Measurements from ENCODE around the gene SLC2A10.

SLC2A10 gene

DNA sequence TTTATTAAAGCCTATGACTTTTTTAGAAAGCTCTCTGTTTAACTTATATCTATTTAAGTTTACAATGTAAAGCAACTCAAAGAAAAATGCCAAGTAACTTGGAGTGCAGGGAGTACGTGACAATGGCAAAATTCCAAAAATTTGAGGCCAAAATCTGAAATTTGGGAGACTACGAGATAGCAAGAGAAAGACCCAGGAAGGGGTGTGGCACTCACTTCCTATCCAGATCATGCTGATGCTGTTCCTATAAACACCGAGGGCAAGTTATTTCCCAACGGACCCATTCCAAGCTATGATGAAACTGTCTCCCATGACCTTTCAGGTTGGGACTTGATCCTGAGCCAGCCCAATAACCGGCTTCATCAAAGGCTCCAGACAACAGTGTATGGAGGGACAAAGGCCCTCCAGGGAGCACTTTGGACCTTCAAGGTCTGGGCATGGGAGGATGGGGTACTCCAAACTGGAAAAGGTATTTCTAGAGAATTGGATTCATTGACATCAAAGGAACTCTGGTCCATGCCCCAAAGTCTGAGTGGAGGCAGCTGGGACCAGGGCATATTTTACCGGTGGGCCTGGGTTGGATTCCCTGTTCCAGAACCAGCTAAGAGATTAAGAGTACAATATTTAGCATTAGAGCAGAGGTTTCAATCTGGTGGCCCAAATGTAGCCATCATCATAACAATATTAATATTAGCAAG lies 42.5 kb upstream of the SLC2A10 start:
- H3K4me3 ChIP-seq (ENCODE audit: low read depth, low read length), result no peak overlapping the region
- TF ChIP-seq, protein P1, sequence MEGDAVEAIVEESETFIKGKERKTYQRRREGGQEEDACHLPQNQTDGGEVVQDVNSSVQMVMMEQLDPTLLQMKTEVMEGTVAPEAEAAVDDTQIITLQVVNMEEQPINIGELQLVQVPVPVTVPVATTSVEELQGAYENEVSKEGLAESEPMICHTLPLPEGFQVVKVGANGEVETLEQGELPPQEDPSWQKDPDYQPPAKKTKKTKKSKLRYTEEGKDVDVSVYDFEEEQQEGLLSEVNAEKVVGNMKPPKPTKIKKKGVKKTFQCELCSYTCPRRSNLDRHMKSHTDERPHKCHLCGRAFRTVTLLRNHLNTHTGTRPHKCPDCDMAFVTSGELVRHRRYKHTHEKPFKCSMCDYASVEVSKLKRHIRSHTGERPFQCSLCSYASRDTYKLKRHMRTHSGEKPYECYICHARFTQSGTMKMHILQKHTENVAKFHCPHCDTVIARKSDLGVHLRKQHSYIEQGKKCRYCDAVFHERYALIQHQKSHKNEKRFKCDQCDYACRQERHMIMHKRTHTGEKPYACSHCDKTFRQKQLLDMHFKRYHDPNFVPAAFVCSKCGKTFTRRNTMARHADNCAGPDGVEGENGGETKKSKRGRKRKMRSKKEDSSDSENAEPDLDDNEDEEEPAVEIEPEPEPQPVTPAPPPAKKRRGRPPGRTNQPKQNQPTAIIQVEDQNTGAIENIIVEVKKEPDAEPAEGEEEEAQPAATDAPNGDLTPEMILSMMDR (IDR thresholded peaks at IDR 0.05; ENCODE audit: insufficient read depth, low read depth, low read length, missing control alignments), result no peak
- DNase-seq (ENCODE audit: low read depth), result no peak

DNA sequence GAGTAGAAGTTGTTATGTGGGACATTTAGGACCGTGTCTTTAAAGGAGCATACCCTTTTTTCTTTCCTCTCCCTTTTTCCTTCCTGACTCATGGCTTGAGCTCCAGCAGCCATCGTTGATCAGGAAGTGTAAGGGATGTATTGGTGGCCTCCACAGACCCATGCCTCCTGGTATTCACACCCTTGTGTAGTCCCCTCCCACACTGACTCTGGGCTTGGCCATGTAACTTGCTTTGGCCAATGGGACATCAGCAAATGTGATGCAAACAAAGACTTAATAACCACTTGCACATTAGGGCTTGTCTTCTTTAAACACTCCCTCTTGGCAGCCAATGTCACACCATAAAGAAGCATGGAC lies 39.2 kb upstream of the SLC2A10 start:
- DNase-seq (ENCODE audit: low read depth), result no peak
- TF ChIP-seq, protein P1 (IDR thresholded peaks at IDR 0.05; ENCODE audit: insufficient read depth, low read depth, low read length, missing control alignments), result no peak
- no peak overlapping the region for H3K4me3 ChIP-seq (ENCODE audit: low read depth, low read length)

DNA sequence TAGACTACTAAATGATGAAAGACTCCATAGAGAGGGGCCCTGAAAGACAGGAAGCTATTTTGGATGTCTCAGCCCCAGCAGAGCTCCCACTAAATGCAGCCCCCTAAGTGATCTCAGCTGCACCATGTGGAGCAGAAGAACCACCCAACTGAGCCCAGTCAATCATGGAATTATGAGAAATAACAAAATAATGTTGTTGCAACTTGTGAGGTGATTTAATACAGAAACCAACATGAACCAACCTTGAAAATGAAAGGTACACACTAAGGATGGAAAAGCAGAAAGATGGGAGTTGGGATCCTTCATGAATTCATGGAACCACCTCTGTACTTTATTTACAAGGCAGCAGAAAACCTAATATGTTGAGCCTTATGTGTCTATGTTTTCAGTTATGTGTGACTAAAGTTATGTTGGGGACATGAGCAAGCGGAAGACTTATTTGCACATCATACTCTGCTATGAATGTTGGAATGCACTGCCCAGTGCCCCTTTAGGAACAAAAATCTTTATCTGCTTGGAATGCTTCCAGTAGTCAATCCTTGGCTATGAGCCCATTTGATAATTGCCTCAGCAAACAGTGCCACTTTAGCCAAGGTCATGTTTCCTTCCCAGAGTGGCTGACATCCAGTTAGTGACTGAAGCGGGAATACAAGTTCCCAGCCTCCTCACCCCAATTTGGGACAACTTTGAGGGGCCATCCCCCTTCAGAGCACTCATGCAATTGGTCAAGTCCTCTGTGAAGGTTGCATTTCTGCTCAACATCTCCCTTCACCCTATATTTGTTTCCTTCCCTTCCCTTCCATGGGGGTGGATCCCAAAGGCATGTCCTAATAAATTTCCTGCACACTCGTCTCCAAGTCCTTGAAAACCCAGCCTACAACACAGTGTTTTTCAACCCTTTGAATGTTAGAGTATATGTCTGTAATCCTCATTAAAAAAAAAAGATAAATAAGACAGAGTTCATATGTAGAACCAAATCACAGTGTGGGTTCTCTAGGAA lies 38.6 kb upstream of the SLC2A10 start:
- TF ChIP-seq, protein P1 (IDR thresholded peaks at IDR 0.05; ENCODE audit: insufficient read depth, low read depth, low read length, missing control alignments), result no peak
- H3K4me3 ChIP-seq (ENCODE audit: low read depth, low read length), result no peak overlapping the region
- no peak for DNase-seq (ENCODE audit: low read depth)

DNA sequence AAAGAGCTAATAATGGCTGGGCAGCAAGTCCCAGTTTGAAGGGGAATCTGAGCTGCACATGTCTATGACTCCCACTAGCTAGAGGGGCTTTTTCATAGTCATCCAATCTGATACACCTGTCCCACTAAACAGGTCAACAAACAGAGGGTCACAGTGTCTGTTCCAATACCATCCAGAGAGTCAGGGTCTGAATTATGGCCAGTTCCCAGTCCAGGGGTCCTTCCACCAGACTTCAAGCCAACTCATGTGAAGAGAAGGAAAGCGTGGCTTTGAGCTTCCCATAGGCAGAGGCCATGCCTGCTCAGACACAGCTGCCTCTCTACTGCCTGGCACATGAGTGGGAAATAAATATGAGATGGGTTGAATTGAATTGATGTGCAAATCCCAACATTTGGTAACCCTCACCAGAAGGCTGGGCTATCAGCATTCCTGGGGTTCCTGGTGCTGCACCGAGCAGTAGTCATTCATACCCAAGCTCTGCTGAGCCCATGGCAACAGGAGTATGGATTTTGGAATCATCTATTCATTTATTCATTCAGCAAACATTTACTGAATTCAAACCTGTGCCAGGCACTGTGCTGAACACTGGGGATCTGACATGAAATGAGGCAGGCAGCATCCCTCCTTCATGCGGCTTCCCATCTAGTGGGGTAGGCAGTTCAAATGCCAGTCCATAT lies 37.4 kb upstream of the SLC2A10 start:
- TF ChIP-seq, protein P1 (IDR thresholded peaks at IDR 0.05; ENCODE audit: insufficient read depth, low read depth, low read length, missing control alignments), result no peak
- no peak overlapping the region for H3K4me3 ChIP-seq (ENCODE audit: low read depth, low read length)
- DNase-seq (ENCODE audit: low read depth), result no peak

DNA sequence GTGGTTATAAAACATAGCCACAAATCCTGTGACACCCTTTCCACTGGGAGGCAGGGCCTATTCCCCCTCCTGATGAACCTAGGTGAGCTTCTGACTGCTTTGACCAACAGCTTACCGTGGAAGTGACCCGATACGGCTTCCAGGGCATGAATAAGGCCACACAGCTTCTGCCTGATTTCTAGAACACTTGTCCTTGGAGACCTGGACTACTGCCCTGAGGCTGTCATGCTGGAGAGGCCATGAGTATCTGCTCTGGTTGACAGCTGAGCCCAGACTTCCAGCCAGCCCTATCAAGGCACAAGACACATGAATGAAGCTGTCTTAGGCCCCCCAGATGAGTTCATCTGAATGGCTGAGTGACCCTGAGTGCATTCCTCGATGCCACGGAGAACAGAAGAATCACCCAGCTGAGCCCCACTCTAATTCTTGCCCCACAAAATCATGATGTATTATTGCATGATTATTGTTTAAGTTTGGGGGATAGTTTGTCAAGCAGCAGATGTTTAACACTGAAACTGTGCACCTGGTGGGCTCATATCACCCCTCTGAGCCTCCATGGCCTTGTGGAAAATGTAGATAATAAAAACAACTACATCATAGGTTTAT lies 36.8 kb upstream of the SLC2A10 start:
- TF ChIP-seq, protein P1 (IDR thresholded peaks at IDR 0.05; ENCODE audit: insufficient read depth, low read depth, low read length, missing control alignments), result no peak
- H3K4me3 ChIP-seq (ENCODE audit: low read depth, low read length), result no peak overlapping the region
- DNase-seq (ENCODE audit: low read depth), result no peak

DNA sequence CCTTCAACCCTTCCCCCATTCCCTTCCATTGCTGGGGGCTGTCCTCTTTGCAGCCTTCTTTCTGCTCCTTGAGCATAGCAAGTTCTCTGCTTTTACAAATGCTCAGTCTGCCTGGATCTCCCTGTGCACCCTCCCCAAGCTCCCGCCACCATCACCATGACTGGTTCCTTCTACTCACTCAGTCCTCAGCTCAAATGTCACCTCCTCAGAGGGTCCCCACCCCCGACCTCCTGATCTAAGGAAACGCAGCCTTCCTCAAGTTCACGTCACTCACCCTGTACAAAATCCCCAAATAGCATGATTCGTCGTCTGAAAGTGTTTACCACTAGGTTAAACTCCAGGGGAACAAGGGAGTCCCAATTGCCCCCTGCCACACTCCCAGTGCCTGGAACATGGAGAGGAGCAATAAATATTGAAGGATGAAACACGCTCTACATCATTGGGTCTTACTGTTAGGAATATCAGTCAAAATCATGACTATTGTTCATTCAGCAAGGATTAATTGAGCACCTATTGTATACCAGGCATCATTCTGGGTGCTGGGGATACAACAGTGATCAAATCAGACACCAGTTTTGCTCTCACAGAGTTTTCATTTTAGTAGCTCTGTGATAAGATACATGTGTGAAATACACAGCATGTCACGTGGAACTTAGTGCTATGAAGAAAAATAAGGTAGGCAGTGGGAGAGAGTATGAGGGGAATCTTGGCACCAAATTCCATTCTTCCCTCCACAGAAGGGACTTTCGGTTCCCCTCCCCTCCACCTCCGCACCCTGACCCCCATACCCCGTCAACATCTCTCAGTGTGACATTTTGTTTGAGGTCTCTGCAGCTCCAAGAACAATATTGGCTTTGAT lies 35.8 kb upstream of the SLC2A10 start:
- TF ChIP-seq, protein P1 (IDR thresholded peaks at IDR 0.05; ENCODE audit: insufficient read depth, low read depth, low read length, missing control alignments), result no peak
- no peak for DNase-seq (ENCODE audit: low read depth)
- H3K4me3 ChIP-seq (ENCODE audit: low read depth, low read length), result no peak overlapping the region

Measured in GM12865 (cell line).